Left ventricle myocardium superior (tissue), 1 donor: ENCODE results near the gene FARP1. TPM values are rescaled to one million over a fixed set of nuclear protein-coding genes. Genes with fewer than 3 reads are reported as not detected.

ENCODE experiments used
- ATAC-seq: fragments of 200-7000 bp; cut with Tn5 transposase; one replicate; pipeline ENCODE4 v1.9.1; 2020; ENCODE audit warnings: mild to moderate bottlenecking, moderate library complexity
- DNase-seq: peaks from one replicate; pipeline ENCODE4 v3.0.0-alpha.2; 2020
- intact Hi-C: fragments of 100-400 bp; cut with micrococcal nuclease; formaldehyde crosslinking; loops from one replicate; pipeline ENCODE4 v1.11.0; 2022
- total RNA-seq: library from RNA; stranded (reverse); fragmentation: NEBNext Ultra II Directional; extraction: Animal tissue kit (Norgen Biotek cat#: 25700); gene quantifications from one replicate; pipeline ENCODE4 v1.2.1, GENCODE V29; 2021
- donor health status: DM: no; HTN: yes; CAD: no; lungs with severe emphysema.

FARP1 gene
- total RNA-seq, 1 donor from 2014 or later, result 14.9 TPM

DNA sequence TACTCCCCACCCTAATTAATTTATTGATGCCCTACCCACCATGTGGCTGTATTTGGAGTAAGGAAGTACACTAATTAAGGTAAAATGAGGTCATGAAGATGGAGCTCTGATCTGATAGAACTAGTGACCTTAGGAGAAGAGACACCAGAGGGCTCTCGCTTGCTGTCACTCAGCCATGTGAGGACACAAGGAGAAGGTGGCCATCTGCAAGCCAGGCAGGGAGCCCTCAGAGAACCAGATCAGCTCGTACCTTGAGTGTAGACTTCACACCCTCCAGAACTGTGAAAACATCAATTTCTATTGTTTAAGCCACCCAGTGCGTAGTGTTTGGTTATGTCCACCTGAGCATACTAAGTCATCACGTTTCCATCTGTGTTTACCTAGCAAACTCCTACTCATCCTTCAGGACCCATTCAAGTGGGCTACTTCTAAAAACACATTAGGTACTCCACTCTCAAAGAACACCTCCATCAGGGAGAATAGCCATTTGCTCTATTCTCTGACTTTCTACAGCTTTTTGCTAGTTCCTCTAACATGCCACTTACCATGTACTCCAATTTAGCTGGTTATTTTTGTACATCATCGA lies 191.8 kb downstream of the FARP1 start:
- intact Hi-C loops, result no loop called here
- ATAC-seq, result no peak
- DNase-seq, result no peak

DNA sequence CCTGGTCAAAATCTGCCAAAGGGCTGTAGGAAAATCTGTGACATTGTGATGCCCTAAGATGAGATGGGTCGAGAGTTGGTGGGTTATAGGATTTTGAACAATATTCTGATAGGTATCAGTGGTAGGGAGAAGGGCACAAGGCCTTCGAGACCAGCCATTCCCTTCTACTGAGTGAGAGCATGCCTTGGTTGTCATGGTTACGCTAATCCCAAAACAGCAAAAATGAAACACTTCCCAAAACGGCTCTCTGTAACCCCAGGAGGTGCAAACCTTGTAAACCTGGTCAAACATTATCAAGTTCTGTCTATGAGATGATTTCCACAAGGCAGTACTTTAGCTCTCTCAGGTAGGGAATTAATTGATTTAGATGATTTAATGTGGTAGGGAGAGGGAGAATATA lies 192.8 kb downstream of the FARP1 start:
- ATAC-seq (no peak), DNase-seq (no peak)
- intact Hi-C loops, result no loop called here

DNA sequence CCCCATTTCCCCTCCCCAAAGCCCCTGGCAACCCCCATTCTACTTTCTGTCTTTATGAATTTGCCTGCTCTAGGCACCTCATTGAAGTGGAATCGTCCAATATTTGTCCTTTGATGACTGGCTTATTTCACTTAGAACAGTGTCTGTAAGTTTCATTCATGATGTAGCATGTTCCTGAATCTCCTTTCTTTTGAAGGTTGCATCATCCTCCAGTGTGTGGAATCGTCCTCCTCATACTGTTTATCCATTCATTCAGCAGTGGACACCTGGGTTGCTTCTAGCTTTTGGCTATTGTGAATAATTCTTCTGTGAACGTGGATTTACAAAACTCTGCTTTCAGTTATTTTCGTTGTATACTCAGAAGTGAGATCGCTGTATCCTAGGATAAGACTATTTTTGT lies 195.4 kb downstream of the FARP1 start:
- ATAC-seq (no peak), DNase-seq (no peak)
- intact Hi-C loops, result no loop called here

DNA sequence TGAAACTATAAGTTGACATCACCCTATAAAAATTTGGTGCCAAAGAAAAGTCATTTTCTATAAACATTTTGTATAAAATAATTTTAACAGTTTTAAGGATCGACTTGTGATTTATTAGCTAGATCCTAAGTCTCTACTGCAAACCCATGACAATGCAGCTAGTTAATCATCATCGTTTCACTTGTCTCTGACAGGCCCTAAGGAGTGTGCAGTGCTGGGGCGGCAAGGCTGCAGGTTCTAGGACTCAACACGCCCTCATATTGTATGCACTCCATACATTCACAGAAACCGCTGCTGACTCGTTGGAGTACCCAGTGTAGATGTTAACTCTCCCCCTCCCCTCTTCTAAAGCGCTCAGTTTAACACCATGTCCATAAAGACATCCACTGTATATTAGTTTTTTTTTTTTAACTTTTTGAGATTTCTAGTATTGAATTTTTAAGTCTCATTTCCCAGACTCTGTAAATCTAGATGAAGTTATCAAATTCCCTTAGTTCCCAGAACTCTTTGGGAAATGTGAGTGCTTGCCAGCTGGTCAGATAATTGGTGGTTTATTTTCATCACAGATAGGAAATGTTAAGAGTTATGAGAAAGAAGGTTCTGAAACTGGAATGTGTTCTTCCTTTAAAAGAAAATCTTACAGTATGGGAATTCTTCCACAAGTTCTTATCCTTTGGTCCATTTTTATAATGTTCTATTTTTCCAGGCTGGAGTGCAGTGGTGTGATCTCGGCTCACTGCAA lies 197.0 kb downstream of the FARP1 start:
- intact Hi-C loops, result no loop called here
- DNase-seq (no peak), ATAC-seq (no peak)

DNA sequence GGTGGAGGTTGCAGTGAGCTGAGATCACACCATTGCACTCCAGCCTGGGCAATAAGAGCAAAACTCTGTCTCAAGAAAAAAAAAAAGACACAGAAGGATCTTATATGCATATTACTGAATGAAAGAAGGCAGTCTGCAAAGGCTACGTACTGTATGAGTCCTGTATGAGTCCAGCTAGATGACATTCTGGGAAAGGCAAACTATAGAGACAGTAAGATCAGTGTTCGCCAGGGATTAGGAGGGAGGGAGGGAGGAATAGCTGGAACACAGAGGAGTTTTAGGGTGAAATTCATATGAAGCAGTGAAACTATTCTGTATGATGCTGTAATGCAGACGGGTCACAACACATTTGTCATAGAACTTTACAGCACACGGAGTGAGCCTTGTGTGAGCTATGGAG lies 200.1 kb downstream of the FARP1 start:
- DNase-seq (no peak), ATAC-seq (no peak)
- intact Hi-C loops, result no loop called here

DNA sequence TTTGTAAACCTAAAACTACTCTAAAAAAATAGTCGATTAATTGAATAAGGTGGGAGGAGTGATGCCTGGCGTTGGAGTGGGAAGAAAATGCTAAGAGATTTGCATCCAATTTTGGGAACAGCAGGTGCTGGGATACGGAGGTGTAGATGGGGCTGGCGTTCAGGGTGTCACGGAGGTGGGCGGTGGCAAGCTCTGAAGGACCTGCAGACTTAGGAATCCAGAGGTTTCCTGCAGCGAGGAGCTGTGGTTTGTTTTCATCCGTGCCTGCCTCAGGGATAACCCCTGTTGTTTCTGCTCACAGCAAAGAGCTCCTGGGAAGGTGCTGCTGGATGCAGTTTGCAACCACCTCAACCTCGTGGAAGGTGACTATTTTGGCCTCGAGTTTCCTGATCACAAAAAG lies 200.6 kb downstream of the FARP1 start:
- ATAC-seq (no peak), DNase-seq (no peak)
- intact Hi-C loops, result no loop called here

DNA sequence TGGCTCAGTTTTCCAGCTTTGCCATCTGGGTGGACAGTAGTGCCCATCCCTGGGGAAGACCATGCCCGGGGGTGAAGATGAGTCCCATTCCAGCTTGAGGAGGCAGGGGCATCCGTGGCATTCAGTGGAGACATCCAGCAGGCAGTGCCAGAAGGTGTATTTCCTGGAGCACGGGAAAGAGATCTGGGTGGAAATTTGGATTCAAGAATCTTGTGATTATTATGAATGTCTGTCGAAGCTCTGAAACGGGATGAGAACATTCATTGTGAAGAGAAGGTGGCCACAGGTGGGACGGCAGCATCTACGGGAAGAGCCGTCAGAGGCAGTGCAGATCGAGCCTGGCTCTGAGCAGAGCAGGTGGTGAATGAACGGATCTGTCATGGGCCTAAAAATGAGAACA lies 201.5 kb downstream of the FARP1 start:
- no peak for DNase-seq
- intact Hi-C loops, result no loop called here
- ATAC-seq, result no peak

DNA sequence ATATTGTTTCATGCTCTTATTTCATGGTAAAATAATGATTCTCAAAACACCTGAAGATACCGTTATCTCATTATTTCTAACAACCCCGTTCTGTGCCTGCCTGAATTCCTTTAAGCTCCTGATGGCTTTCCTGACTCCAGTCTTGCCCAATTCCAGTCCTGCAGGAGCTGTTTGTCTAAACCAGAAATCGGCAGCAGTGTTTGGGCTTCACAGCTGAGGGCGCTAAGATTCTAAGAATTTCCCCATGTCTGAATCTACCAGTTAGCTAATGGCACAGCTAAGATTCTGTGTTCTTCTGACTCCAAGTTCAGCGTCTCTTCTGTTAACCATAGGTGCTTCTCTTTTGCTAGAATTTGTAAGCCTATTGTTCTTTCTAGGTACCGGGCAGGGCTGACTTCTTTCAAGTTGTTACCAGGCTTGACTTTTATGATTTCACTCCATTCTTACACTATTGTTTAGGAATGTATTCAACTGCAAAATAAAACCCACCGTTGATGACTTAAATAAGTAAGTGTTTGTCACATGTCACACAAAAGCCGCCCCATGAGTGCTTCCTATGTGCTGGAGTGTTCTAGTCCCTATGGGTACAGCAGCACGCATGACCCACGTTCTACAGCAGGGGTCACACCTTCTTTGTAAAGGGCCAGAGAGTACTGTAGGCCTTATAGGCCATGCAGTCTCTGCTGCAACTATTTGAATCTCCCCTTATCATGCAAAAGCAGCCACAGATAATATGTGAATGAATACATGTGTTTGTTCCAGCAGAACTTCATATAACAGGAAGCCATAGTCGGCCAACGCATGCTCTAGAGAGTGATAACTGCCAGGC lies 202.4 kb downstream of the FARP1 start:
- DNase-seq, result no peak
- intact Hi-C loops, result no loop called here
- ATAC-seq, result no peak

DNA sequence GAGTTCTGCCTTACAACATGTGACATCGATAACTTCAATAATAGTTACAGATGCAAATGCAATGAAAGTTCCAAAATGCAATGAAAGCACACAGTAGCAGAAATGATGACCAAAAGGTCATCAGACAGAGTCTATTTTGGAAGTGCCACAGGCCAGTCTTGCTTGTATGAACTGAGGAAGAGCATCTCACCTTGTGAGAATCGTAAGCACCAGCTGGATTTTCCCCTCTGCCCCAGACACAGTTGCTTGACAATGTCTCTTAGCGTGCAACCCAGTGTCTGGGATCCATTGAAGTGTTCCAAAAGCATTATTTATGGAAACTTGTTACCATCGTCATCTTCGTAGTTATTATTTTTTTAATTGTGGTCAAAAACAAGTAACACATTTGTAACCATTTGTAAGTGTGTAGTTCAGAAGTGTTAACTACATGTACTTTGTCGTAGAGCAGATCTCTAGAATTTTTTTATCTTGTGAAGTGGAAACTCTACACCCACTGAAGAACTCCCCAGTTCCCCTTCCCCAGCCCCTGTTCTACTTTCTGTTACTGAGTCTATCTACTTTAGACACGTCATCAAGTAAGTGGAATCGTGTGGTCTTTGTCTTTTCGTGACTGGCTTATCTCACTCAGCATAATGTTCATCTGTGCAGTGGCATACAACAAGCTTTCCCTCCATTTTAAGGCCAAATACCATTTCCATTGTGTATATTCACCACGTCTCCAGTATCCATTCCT lies 204.2 kb downstream of the FARP1 start:
- ATAC-seq, result no peak
- intact Hi-C loops, result no loop called here
- no peak for DNase-seq

DNA sequence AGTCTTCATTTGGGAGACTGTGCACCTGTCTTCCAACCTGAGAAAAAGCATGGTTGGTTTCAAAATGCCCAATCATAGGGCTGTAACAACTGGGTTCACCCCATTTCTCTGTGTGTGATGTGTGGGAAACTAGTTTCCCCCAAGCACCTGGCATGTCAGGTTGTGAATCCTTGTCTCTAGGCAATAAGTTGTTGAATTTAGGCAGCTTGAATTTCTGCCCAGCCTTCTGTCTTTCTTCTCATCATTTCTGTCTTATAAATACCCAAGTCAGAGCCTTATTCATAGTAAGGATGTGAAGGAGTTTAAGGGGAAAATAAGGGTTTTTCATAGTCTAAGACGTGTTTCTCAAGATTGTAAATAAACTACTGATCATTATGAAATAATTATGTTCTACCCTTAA lies 204.9 kb downstream of the FARP1 start:
- ATAC-seq (no peak), DNase-seq (no peak)
- intact Hi-C loops, result no loop called here

DNA sequence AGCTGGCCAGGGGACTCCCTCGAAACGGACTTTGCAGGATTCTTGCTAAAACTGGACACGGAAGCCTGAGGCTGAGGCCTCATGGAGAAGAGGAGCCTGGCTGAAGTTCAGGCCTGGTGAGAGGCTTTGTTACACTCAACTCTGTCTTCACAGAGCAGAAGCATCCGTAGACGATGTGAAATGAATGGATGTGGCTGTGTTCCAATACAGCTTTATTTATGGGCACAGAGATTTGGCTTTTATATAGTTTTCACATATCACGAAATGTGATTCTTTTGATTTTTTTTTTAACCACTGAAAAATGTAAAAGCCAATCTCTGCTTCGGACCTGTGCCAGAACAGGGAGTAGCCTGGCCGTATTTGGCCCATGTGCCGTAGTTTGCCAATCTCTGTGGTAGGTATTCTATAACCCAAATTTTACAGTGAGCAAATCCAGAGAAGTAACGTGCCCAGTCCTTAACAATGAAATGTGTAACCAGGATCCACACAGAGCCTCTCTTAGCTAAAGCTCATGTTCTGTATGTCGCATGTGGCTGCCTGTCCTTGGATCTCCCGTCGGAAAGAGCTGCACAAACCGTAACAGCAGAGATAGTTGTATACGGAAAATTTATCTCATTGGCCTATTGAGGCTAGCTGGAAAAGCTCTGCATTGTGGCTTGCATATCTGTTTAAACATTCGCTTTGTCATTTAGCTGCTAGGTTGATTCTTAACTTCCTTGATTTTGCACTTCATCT lies 205.7 kb downstream of the FARP1 start:
- ATAC-seq (no peak), DNase-seq (no peak)
- intact Hi-C loops, result no loop called here

DNA sequence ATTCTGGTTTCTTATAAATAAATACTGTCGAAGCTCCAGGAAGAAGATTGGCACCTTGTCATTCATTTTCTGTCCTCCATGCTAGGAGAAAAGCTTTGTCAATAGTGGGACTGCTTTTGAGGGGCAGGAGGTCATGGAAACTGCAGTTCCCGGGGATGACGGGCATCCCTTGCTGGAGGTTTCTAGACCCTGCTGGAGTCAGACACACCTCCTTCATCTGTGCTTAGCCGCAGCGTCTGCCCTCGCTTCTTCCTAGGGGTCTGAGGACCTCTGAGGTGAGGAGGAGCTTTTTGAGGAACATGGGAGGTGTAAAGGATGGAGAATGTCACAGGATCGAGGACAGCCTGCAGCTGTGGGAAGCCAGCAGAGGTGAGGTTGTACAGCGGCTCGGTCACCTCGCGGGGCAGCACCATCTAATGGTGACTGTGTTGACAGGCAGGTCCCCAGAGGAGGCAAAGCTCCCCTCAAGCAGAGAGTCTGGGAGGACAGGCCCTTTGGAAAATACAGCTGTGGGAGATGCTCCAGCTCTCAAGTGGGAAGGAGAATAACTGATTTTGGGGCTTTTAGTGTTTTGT lies 206.9 kb downstream of the FARP1 start:
- no peak for DNase-seq
- intact Hi-C loops, result no loop called here
- peak; percentile 69 for ATAC-seq

DNA sequence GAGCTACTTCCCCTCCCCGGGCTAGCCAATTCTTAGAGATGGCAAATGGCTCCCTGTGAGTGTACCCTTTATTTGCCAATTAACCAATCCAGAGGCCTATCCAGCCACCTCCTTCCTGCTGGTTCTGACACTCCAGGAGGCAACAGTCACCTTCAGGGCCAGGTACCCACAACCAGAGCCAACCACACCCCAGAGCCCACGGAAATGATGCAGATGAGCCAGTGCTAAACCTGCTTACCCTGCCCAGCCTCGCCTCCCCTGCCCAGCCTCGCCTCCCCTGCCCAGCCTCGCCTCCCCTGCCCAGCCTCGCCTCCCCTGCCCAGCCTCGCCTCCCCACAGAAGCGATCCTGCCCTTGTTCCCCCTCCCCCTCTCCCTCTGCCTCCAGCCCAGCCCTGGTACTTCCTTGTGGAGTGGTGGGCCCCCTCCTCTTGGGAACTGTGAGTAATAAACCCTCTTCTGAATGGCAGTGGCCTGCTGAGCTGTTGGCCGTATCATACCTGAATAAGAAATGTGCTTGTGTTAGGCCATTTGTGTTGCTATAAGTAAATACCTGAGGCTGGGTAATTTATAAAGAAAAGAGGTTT lies 207.9 kb downstream of the FARP1 start:
- intact Hi-C loops, result no loop called here
- DNase-seq, result no peak
- no peak for ATAC-seq

DNA sequence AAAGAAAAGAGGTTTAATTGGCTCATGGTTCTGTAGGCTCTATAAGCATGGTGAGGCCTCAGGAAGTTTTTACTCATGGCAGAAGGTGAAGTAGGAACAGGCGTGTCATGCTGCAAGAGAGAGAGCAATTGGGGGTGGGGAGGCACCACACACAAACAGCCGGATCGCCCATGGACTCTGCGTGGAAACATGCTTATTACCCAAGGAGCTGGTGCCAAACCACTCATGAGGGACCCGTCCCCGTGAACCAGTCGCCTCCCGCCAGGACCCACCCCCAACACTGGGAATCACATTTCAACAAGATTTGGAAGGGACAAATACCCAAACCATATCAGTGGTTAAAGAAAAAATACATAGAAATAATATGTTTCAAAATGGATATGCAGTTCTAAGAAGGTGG lies 208.7 kb downstream of the FARP1 start:
- no peak for ATAC-seq
- intact Hi-C loops, result no loop called here
- no peak for DNase-seq

DNA sequence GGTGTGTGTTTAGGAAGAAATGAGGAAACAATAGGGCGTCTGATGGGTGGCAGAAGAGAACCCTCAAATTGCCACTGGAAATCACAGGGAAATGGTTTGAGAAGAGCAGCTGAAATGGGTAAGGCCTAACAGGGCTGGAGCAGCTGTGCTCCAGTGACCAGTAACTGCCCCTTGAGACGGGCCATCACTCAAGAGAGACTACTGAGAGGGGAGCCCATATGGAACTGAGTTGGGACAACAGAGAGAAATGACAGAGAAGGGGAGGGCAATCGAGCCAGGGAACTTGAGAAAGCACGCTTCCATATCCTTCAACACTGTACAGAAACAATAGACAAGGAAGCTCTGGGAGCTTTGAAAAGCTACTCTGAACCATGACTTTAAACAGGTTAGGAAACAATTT lies 209.3 kb downstream of the FARP1 start:
- DNase-seq (no peak), ATAC-seq (no peak)
- intact Hi-C loops, result no loop called here

DNA sequence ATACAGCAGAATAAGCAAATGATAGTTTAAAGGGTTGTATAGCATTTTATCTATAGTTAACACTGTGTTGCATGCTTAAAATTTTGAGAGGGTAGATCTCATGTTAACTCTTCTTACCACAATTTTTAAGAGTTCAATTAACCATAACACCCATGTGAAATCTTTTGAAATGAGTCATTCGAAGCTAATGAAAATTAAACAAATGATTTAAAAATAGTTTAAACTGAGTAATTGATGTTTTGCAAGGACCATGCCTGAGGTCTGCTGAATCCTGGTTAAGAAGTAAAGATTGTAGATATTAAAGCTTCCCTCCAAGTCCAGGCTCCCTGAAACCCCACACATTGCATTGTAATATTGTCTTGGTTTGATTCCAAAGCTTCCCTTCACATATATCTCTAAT lies 210.9 kb downstream of the FARP1 start:
- no peak for DNase-seq
- intact Hi-C loops, result no loop called here
- no peak for ATAC-seq

DNA sequence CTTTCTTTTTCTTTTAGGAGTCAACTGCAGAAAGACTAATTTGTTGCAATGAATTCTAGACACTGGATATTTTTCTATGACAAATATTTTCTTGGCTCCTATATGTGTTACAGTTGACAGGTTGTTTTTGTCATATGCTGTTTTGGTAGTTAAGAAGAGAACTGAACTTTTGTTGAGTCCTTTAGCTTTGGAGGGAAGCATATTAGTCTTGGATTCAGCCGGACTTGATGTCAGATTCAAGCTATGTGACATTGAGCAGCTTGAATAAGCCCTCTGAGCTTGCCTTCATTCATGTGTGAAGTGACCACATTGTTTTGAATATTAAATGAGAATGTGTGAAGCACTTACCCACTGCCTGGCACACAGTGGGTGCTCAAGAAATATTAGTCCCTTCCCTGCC lies 216.0 kb downstream of the FARP1 start:
- intact Hi-C loops, result no loop called here
- ATAC-seq, result peak; percentile 71
- no peak for DNase-seq

DNA sequence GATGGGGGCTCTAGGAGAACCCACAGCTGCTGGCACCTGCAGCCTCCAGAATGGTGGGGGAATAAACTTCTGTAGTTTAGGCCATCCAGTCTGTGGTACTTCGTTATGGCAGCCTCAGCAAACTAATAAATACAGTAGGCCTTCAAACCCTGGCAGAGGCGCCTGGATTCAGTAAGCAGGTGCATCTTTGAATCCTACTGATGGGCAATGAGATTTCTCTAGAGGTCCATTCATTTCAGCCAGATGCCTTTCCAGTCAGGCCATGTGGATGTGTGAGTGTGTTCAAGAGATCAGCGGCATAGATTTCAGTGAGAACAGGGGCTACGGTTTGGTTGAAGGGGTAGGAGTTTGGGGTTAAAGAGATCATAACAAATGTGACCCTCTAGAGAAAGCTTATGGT lies 217.7 kb downstream of the FARP1 start:
- DNase-seq (no peak), ATAC-seq (no peak)
- intact Hi-C loops, result no loop called here

DNA sequence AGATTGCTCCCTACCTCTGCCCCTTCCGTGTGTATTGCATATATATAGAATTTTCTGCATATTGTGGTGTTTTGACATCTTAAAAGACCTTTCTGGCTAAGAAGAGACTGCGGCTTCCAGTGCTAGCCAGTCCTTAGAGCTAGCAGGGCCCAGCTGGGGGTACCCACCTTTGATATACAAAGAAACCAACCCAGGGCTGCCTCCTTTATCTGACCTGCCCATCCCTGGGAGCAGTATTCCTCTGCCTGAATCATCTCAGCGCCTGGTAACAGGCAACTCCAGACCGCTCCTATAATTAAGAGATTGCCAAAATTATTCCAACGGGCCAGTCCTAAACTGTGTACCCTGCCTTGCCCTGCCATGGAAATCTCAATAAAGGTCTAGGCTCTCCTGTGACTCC lies 220.4 kb downstream of the FARP1 start:
- ATAC-seq, result no peak
- intact Hi-C loops, result no loop called here
- no peak for DNase-seq
